Measurements from ENCODE around the gene RPA3. TPM values are rescaled to one million over a fixed set of nuclear protein-coding genes. Genes with fewer than 3 reads are reported as not detected.

RPA3 gene
- total RNA-seq, 1 experiment from 2014 or later = 108 TPM

DNA sequence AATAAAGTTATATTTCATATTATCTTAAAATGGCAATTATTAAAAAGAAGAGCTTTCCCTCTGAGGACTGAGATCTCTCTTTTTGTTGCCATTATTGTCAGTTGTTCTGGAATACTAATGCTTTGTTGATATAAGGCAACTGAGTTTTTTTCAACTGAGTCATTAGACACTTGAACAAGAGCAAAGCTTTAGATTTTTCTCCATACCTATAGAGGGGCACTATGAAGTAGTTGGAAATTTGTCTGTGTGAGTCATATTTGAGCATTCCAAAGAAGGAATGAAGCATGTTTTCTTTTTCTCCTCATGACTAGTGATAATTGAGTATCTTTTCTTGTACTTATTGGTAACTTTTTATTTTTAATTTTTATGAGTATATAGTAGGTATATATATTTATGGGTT lies 24.5 kb downstream of the RPA3 start:
- Histone ChIP-seq H2BK120ac (ENCODE audit: low read depth, low read length, poor library complexity, severe bottlenecking) (no peak overlapping the region), H3K23me2 (ENCODE audit: insufficient read length, low read depth, low read length, poor library complexity, severe bottlenecking) (no peaks in the 10 kb centered on the region), H3K79me1 (ENCODE audit: insufficient read depth, low read depth, low read length, poor library complexity, severe bottlenecking) (no peaks in the 10 kb centered on the region), H4K8ac (replicated peaks; ENCODE audit: insufficient read length, low read depth, low read length) (no peak overlapping the region), H3K4ac (ENCODE audit: low read depth, low read length) (no peak overlapping the region), H3K9me3 (ENCODE audit: control insufficient read depth, low read depth, low read length) (no peaks in the 10 kb centered on the region), H3K14ac (ENCODE audit: insufficient read depth, low read length) (no peak overlapping the region), H2AK5ac (ENCODE audit: insufficient read length, low read length) (no peak overlapping the region), H3K18ac (ENCODE audit: insufficient read length, low read depth, low read length) (no peak overlapping the region), H2BK20ac (ENCODE audit: low read depth, low read length, poor library complexity, severe bottlenecking) (no peak overlapping the region), H3K56ac (ENCODE audit: insufficient read length, low read depth, low read length) (no peak overlapping the region), H3K9ac (ENCODE audit: extremely low read depth, insufficient read length, low read length) (no peak overlapping the region), H3K27me3 (ENCODE audit: insufficient read depth, low read length) (no peaks in the 10 kb centered on the region), H4K5ac (ENCODE audit: insufficient read length, low read depth, low read length) (no peak overlapping the region), H3K4me2 (ENCODE audit: insufficient read depth, insufficient read length, low read length) (no peak overlapping the region), H2BK15ac (ENCODE audit: low read depth, low read length) (no peak overlapping the region), H2AFZ (ENCODE audit: low read length) (no peak overlapping the region), H3K79me2 (ENCODE audit: insufficient read depth, low read length) (no peaks in the 10 kb centered on the region), H2BK12ac (ENCODE audit: insufficient read length, low read depth, low read length) (no peak overlapping the region), H2BK5ac (ENCODE audit: insufficient read length, low read length) (no peak overlapping the region), H4K91ac (ENCODE audit: insufficient read length, low read depth, low read length) (no peak overlapping the region), H3K4me1 (ENCODE audit: insufficient read depth, low read length) (no peaks in the 10 kb centered on the region), H3T11ph (ENCODE audit: low read length) (no peak overlapping the region), H3K27ac (ENCODE audit: insufficient read length, low read depth, low read length) (no peak overlapping the region), H3K23ac (ENCODE audit: insufficient read length, low read depth, low read length) (no peak overlapping the region), H4K20me1 (ENCODE audit: control insufficient read depth, insufficient read depth, insufficient read length) (no peaks in the 10 kb centered on the region)
- Mint-ChIP-seq H3K4me1 (peaks cover 0 to 3% of the 10 kb centered on the region in 2 experiments; a peak in 1 of 4 replicates), H3K4me3 (no peak overlapping the region), H3K27ac (no peak overlapping the region), H3K27me3 (ENCODE audit: low read depth) (no peaks in the 10 kb centered on the region), H3K9me3 (no peaks in the 10 kb centered on the region; a peak in 1 of 5 replicates), H3K36me3 (ENCODE audit: insufficient read depth in 1 of 3, low read depth in 3 of 3) (peaks cover 0 to 6% (median 0%) of the 10 kb centered on the region in 3 experiments; a peak in 4 of 7 replicates)
- TF ChIP-seq, protein P1, sequence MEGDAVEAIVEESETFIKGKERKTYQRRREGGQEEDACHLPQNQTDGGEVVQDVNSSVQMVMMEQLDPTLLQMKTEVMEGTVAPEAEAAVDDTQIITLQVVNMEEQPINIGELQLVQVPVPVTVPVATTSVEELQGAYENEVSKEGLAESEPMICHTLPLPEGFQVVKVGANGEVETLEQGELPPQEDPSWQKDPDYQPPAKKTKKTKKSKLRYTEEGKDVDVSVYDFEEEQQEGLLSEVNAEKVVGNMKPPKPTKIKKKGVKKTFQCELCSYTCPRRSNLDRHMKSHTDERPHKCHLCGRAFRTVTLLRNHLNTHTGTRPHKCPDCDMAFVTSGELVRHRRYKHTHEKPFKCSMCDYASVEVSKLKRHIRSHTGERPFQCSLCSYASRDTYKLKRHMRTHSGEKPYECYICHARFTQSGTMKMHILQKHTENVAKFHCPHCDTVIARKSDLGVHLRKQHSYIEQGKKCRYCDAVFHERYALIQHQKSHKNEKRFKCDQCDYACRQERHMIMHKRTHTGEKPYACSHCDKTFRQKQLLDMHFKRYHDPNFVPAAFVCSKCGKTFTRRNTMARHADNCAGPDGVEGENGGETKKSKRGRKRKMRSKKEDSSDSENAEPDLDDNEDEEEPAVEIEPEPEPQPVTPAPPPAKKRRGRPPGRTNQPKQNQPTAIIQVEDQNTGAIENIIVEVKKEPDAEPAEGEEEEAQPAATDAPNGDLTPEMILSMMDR (conservative IDR thresholded peaks at IDR 0.05) = no peak
- no peak for DNase-seq
